GM12892 (cell line): Measurements from ENCODE around the gene ARHGAP22.

Experiments used
- DNase-seq: peaks from one replicate; pipeline ENCODE4 v3.0.0; 2011; ENCODE audit not compliant: insufficient read length
- FAIRE-seq: peaks from 2 replicates; lab custom pipeline; 2011; peaks lifted over from hg19 to GRCh38; lab: Jason Lieb, UNC
- POLR2A ChIP-seq: IDR thresholded peaks from 2 replicates; pipeline ENCODE4 v1.6.1; 2011; ENCODE audit warnings: low read depth, low read length, control low read depth
- POLR2AphosphoS5 ChIP-seq: IDR thresholded peaks from 2 replicates; pipeline ENCODE4 v1.6.1; 2011; ENCODE audit warnings: low read depth, low read length, control low read depth
- TAF1 ChIP-seq: IDR thresholded peaks from 2 replicates; pipeline ENCODE4 v1.6.1; 2011; ENCODE audit warnings: low read depth, mild to moderate bottlenecking, control low read depth, low read length, borderline replicate concordance

ARHGAP22 gene

GRCh38 chr10:48470893-48471805 is 133.7 kb downstream of the ARHGAP22 start:
- TF ChIP-seq POLR2AphosphoS5 (no peak), POLR2A (no peak), TAF1 (no peak)
- FAIRE-seq = no peak
- no peak for DNase-seq

DNA sequence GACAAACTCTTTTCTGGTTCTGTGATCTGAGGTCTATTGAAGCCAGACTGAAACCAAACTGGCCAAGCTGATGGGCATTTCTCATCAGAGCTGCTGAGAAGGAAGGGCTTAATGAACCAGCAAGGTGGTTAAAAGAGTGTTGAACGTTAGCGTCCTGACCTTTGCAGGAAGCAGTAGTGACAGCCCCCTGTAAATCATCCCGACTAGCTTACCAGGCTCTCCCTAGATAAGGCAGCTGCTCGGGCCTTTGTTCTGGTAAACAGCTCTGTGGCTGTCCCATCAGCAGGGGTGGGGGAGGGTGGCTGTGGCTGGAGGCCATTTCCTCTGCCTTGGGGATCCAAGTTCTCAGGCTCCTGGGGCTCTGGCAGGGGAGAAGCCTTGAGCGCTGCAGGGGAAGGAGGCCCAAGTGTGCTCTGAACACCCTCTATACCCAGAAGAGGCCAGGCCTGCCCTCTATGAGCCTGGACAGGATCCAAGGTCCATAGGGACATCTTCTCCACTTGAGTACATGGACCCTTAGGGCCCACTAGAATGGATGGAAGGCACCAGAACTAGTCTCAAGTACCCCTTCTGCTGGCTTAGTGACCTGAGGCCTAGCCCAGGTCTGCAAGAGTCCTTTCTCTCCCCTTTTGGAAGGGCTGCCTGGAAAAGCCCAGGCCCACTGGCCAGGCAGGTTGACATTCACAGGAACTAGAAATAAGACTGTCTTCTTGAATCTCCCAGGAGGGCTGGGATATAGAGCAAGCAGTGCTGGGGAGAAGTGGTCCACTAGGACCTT is 134.6 kb downstream of the ARHGAP22 start:
- FAIRE-seq (no peak), DNase-seq (no peak)
- TF ChIP-seq POLR2AphosphoS5 (no peak), TAF1 (no peak), POLR2A (no peak)

- TF ChIP-seq TAF1 (no peak), POLR2A (no peak)
- no peak for FAIRE-seq
- DNase-seq = no peak
Observed at GRCh38 chr10:48469516-48470020, 135.3 kb downstream of the ARHGAP22 start.

DNA sequence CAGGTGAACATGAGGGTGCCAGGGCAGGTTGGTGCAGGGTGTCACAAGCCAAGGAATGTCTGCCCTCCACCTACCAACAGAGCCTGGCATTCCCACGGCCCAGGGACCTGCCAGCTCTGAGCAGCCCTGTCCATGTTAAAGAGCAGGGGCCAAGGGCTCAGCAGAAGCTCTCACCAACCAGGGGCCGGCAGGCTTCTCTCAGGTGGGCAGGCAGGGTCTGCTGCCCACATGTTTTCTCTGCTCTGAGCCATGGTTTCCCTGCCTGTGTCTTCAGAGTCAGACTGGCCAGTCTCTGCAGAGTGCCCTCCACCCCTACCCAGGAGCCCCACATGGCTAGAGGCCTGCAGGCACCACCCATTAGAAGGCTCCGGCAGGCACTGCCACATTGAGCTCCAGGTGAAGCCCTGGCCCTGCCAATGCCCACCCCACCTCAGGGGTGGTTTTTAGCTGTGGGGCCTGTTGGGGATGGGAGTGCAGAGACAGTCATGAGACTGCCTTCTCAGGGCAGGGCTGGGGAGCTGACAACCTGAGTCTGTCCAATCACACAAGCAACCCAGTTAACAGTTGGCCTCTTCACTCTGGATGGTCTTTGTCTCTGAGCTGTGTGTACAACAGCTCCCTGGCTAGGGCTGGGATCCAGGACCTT is 135.9 kb downstream of the ARHGAP22 start:
- no peak for TF ChIP-seq TAF1
- FAIRE-seq (no peak), DNase-seq (peak; percentile 0)

DNA sequence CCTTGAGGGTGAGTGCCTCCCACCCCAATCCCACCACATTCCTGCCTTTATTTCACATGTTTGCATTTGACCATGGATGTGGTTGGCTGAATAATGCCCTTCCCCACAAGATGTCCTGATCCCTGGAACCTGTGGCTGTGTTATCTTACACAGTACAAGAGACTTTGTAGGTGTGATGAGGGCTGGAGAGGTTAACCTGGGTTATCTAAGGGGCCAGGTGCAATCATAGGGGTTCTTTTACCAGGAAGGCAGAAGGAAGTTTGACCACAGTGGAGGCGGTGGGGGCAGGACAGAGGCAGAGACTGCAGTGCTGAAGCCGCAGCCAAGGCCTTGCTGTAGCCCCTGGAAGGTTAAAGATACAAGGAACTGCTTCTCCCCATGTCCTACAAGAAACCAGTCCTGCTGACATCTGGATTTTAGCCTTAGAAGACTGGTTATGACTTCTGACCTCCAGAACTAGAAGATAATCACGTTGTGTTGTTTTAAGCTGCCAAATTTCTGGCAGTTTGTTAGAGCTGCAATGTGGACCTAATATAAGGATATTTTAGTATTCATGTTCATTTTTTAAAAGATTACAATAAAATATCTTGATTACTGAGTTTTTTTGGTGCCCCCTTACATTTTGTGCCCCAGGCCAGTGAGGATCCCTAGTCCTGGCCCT is 136.6 kb downstream of the ARHGAP22 start:
- FAIRE-seq (no peak), DNase-seq (no peak)
- TF ChIP-seq POLR2AphosphoS5 = no peak
- TF ChIP-seq POLR2A = no peak
- no peak for TF ChIP-seq TAF1

DNA sequence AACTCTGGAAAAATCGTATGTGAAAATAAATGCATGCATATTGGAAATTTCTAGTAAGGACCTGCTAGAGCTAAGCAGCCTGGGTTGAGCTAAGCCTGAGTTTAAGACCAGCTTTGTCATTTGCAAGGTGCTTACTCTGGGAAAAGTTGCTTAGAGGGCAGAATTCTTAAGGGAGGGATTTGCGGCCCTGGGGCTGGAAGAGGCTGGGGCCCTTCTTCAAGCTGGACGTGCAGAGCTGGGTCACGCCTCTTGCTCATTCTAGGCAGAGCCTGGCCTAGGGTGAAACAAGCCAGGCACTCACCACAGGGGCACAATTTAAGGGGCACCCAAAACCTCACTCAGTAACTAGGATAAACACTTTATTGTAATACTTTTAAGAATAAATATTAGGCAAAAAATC is 137.2 kb downstream of the ARHGAP22 start:
- FAIRE-seq (no peak), DNase-seq (no peak)
- TF ChIP-seq POLR2A (no peak), TAF1 (no peak), POLR2AphosphoS5 (no peak)

- FAIRE-seq = no peak
- TF ChIP-seq TAF1 = no peak
- no peak for TF ChIP-seq POLR2A
- TF ChIP-seq POLR2AphosphoS5 = no peak
- DNase-seq = no peak
Observed at GRCh38 chr10:48466611-48467240, 138.1 kb downstream of the ARHGAP22 start.

DNA sequence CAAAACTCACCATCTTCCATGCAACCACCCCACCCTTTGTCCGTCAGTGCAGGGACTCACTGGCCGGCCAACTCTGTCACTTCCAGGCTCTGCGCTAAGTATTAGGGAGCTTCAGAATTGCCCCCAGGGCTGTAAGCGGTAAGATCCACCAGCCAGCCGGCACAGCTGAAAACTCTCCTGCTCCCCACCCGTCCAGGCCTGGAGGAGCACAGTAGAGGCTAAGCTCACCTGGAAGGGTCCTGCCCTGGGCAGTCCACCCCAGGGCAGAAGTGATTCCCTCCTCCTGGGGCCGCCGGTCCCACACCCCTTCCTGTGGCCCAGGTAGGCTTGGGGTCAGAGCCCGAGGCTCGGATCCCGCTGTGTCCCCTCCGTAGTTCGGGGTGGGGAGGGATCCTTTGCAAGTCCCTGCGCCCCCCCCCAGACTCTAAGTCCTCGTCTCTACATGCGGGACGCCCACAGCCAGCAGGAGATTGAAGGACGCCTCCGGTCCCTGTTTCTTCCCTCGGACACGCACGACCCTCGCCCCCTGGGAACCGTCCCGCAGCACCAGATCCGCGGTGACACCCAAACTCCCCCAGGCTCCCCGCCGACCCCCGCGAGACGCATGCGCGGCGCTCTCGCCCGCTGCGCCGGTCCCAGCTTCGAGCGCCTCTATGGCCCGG is 138.9 kb downstream of the ARHGAP22 start:
- DNase-seq (no peak), FAIRE-seq (no peak)
- TF ChIP-seq POLR2AphosphoS5 (no peak), POLR2A (no peak), TAF1 (no peak)

- no peak for DNase-seq
- FAIRE-seq = no peak
- no peak for TF ChIP-seq TAF1
- no peak for TF ChIP-seq POLR2AphosphoS5
- TF ChIP-seq POLR2A = no peak
Observed at GRCh38 chr10:48464871-48465736, 139.8 kb downstream of the ARHGAP22 start.
